ENCODE results near the gene RSPH10B2. TPM values are rescaled to one million over a fixed set of nuclear protein-coding genes. Genes with fewer than 3 reads are reported as not detected.
"Not testable (repeated sequence)": the region's sequence is repeated elsewhere in the genome, so short reads cannot be mapped to it uniquely, and the experiment has no call there.

RSPH10B2 gene
- polyA plus RNA-seq, 2 of the 4 experiments (the other 2 are of a cell fraction): 0.08 TPM; not detected in 1

GRCh38 chr7:6718124-6718523, 35.8 kb upstream of the RSPH10B2 start:
- 58% methylated on average over 6 of the region's 6 CpGs for WGBS (ENCODE audit: missing lambda C conversion rate)
- POLR2A ChIA-PET: no interaction called here

GRCh38 chr7:6724351-6724750, 29.6 kb upstream of the RSPH10B2 start:
- H3K4me1 ChIP-seq; FAIRE-seq; ATAC-seq; CTCF ChIA-PET; POLR2A ChIA-PET; H3K27ac ChIP-seq; H3K4me2 ChIP-seq; DNase-seq (ENCODE audit: low read depth in 1 of 2, low spot score in 1 of 2); H3K4me3 ChIP-seq: not testable (repeated sequence)
- peaks cover 16% of the 10 kb centered on the region for H3K9me3 ChIP-seq
- WGBS (ENCODE audit: missing lambda C conversion rate): 59% methylated on average over 4 of the region's 4 CpGs

More at GRCh38 chr7:6718124-6718523, 35.8 kb upstream of the RSPH10B2 start:
- no peaks in the 10 kb centered on the region; the same call in 2 of the 3 replicates for H3K9me3 ChIP-seq
- no peak overlapping the region for H3K4me2 ChIP-seq
- H3K27ac ChIP-seq: no peak overlapping the region
- DNase-seq (ENCODE audit: low read depth in 1 of 2, low spot score in 1 of 2): no peak
- H3K4me1 ChIP-seq: no peaks in the 10 kb centered on the region
- ATAC-seq: no peak
- CTCF ChIA-PET: no interaction called here
- H3K4me3 ChIP-seq: no peak overlapping the region
- no peak for FAIRE-seq
- TF ChIP-seq NFE2L2 (conservative IDR thresholded peaks at IDR 0.05; ENCODE audit: low read length): no peak
- no peak for TF ChIP-seq HEYL (CRISPR knock-in tag; IDR thresholded peaks at IDR 0.05)
- TF ChIP-seq CBX2 (IDR thresholded peaks at IDR 0.05; ENCODE audit: borderline replicate concordance, low read depth): no peak
- no peak for TF ChIP-seq TP53 (CRISPR knock-in tag; IDR thresholded peaks at IDR 0.05)
- TF ChIP-seq CBX8 (IDR thresholded peaks at IDR 0.05): no peak
- TF ChIP-seq ZFP36 (IDR thresholded peaks at IDR 0.05; ENCODE audit: borderline replicate concordance, partially characterized antibody): no peak
- no peak for TF ChIP-seq FOXS1 (CRISPR knock-in tag; IDR thresholded peaks at IDR 0.05)
- TF ChIP-seq RAD21 (conservative IDR thresholded peaks at IDR 0.05 in 1 of 2, IDR thresholded peaks at IDR 0.05 in 1 of 2): no peak
- no peak for TF ChIP-seq RFX5 (IDR thresholded peaks at IDR 0.05)
- TF ChIP-seq GATA3 (IDR thresholded peaks at IDR 0.05; ENCODE audit: borderline replicate concordance): no peak
- TF ChIP-seq ZC3H11A (IDR thresholded peaks at IDR 0.05): no peak

- H3K4me2 ChIP-seq: no peak overlapping the region
- H3K27ac ChIP-seq: no peak overlapping the region
- DNase-seq (ENCODE audit: low read depth in 1 of 2, low spot score in 1 of 2) (no peak), FAIRE-seq (no peak), ATAC-seq (no peak)
- 71% methylated on average over 10 of the region's 10 CpGs for WGBS (ENCODE audit: missing lambda C conversion rate)
- peaks cover 16% of the 10 kb centered on the region for H3K9me3 ChIP-seq
- CTCF ChIA-PET: no interaction called here
- no peaks in the 10 kb centered on the region for H3K4me1 ChIP-seq
- POLR2A ChIA-PET: no interaction called here
- TF ChIP-seq CTCF (IDR thresholded peaks at IDR 0.05): no peak
- TF ChIP-seq REST (IDR thresholded peaks at IDR 0.05): no peak
- TF ChIP-seq SREBF2 (IDR thresholded peaks at IDR 0.05): no peak
- no peak for TF ChIP-seq RAD21 (conservative IDR thresholded peaks at IDR 0.05 in 1 of 2, IDR thresholded peaks at IDR 0.05 in 1 of 2)
- no peak for TF ChIP-seq HEYL (CRISPR knock-in tag; IDR thresholded peaks at IDR 0.05)
- TF ChIP-seq CBX8 (IDR thresholded peaks at IDR 0.05): no peak
- no peak for TF ChIP-seq HOXA7 (CRISPR knock-in tag; IDR thresholded peaks at IDR 0.05)
- TF ChIP-seq PHF8 (IDR thresholded peaks at IDR 0.05; ENCODE audit: borderline replicate concordance, low read depth): no peak
- H3K4me3 ChIP-seq: no peak overlapping the region
These were observed 28.9 kb upstream of the RSPH10B2 start for GRCh38 chr7:6725003-6725402.

- H3K4me3 ChIP-seq; H3K4me1 ChIP-seq; CTCF ChIA-PET; DNase-seq (ENCODE audit: low read depth in 1 of 2, low spot score in 1 of 2); FAIRE-seq; H3K27ac ChIP-seq; ATAC-seq; H3K4me2 ChIP-seq; POLR2A ChIA-PET: not testable (repeated sequence)
- H3K9me3 ChIP-seq: peaks cover 16% of the 10 kb centered on the region
- 79% methylated on average over 5 of the region's 5 CpGs for WGBS (ENCODE audit: missing lambda C conversion rate)
These were observed 27.6 kb upstream of the RSPH10B2 start for GRCh38 chr7:6726341-6726740.

All from A549 (cell line).